Activated T-helper 9 cell treated with anti-CD3 and anti-CD28 coated beads, Interleukin-2, amount 50 U/mL, for 16 hours (primary cell): Measurements from ENCODE around the gene FBXW11.

Experiments
- DNase-seq: peaks from one replicate; pipeline ENCODE4 v3.0.0-alpha.2; 2020; ENCODE audit warnings: low read depth

FBXW11 gene

GRCh38 chr5:172015346-172015745 lies 8.9 kb upstream of the FBXW11 start:
- DNase-seq, result no peak

- DNase-seq, result no peak
These were observed 3.8 kb upstream of the FBXW11 start for GRCh38 chr5:172010278-172010677.

- no peak for DNase-seq
These were observed 3.3 kb upstream of the FBXW11 start for GRCh38 chr5:172009536-172010270.

GRCh38 chr5:172008689-172009141 lies 2.3 kb upstream of the FBXW11 start:
- DNase-seq, result no peak

GRCh38 chr5:172008111-172008455 lies 1.6 kb upstream of the FBXW11 start:
- DNase-seq, result no peak

- DNase-seq, result no peak
These were observed 1.0 kb upstream of the FBXW11 start for GRCh38 chr5:172007175-172008110.

- peak; percentile 11 for DNase-seq
These were observed 624 bp downstream of the FBXW11 start for GRCh38 chr5:172005708-172006320.

- no peak for DNase-seq
These were observed 1.6 kb downstream of the FBXW11 start for GRCh38 chr5:172004824-172005237.

- no peak for DNase-seq
These were observed 2.7 kb downstream of the FBXW11 start for GRCh38 chr5:172003746-172004145.

- DNase-seq, result no peak
These were observed 3.5 kb downstream of the FBXW11 start for GRCh38 chr5:172002840-172003512.

- DNase-seq, result no peak
These were observed 4.1 kb downstream of the FBXW11 start for GRCh38 chr5:172002310-172002709.

GRCh38 chr5:171999877-172000276 lies 6.6 kb downstream of the FBXW11 start:
- no peak for DNase-seq

- DNase-seq, result no peak
These were observed 7.3 kb downstream of the FBXW11 start for GRCh38 chr5:171999100-171999499.

- DNase-seq, result no peak
These were observed 9.4 kb downstream of the FBXW11 start for GRCh38 chr5:171997011-171997410.

GRCh38 chr5:171992813-171993212 lies 13.6 kb downstream of the FBXW11 start:
- no peak for DNase-seq

- no peak for DNase-seq
These were observed 14.1 kb downstream of the FBXW11 start for GRCh38 chr5:171992305-171992704.

GRCh38 chr5:171990713-171991015 lies 15.8 kb downstream of the FBXW11 start:
- DNase-seq, result no peak

- DNase-seq, result no peak
These were observed 16.3 kb downstream of the FBXW11 start for GRCh38 chr5:171989946-171990712.

- DNase-seq, result no peak
These were observed 17.2 kb downstream of the FBXW11 start for GRCh38 chr5:171989276-171989675.

GRCh38 chr5:171986772-171987171 lies 19.7 kb downstream of the FBXW11 start:
- DNase-seq, result no peak

GRCh38 chr5:171984748-171985419 lies 21.6 kb downstream of the FBXW11 start:
- DNase-seq, result no peak
